Erythroblast (primary cell): Measurements from ENCODE around the gene CAMK1G.

Source experiments
- GATA1 ChIP-seq: IDR thresholded peaks from 2 replicates; pipeline ENCODE4 v1.6.1; 2011; ENCODE audit warnings: low read depth, mild to moderate bottlenecking, control low read depth, low read length, moderate library complexity
- POLR2A ChIP-seq: IDR thresholded peaks from 2 replicates; pipeline ENCODE4 v1.6.1; 2011; ENCODE audit warnings: mild to moderate bottlenecking, low read length

GRCh38 chr1:209560952-209561351 lies 22.6 kb upstream of the CAMK1G start:
- TF ChIP-seq POLR2A (no peak), GATA1 (no peak)
